Smooth muscle cell (in vitro differentiated cells): ENCODE data around the gene TCF19. TPM values are rescaled to one million over a fixed set of nuclear protein-coding genes. Genes with fewer than 3 reads are reported as not detected.

Experiments used
- DNase-seq: peaks from one replicate; lab custom pipeline; 2025; ENCODE audit not compliant: unreplicated experiment; lab: John Stamatoyannopoulos, UW
- H2AFZ ChIP-seq: fragments of 200-600 bp; sonication (generic); 2 replicates; pipeline ENCODE4 v1.6.0; 2016; ENCODE audit warnings: antibody characterized with exemption, low read depth, mild to moderate bottlenecking
- H3F3A ChIP-seq: fragments of 200-600 bp; sonication (generic); 2 replicates; pipeline ENCODE4 v1.6.0; 2017; ENCODE audit warnings: antibody characterized with exemption, low read depth
- H3K27ac ChIP-seq: fragments of 200-600 bp; sonication (generic); 2 replicates; pipeline ENCODE4 v1.5.1; 2016; ENCODE audit warnings: low read depth, mild to moderate bottlenecking
- H3K27me3 ChIP-seq: fragments of 200-600 bp; sonication (generic); 2 replicates; pipeline ENCODE4 v1.6.1; 2016; ENCODE audit warnings: low read depth, mild to moderate bottlenecking
- H3K36me3 ChIP-seq: fragments of 200-600 bp; sonication (generic); 2 replicates; pipeline ENCODE4 v1.5.1; 2016; ENCODE audit warnings: low read depth
- H3K4me1 ChIP-seq: fragments of 200-600 bp; sonication (generic); 2 replicates; pipeline ENCODE4 v1.5.1; 2016; ENCODE audit warnings: low read depth
- H3K4me2 ChIP-seq: fragments of 200-600 bp; sonication (generic); 2 replicates; pipeline ENCODE4 v1.6.0; 2016; ENCODE audit warnings: mild to moderate bottlenecking
- H3K4me3 ChIP-seq: fragments of 200-600 bp; sonication (generic); 2 replicates; pipeline ENCODE4 v1.5.1; 2016; ENCODE audit warnings: mild to moderate bottlenecking
- H3K79me2 ChIP-seq: fragments of 200-600 bp; sonication (generic); 2 replicates; pipeline ENCODE4 v1.6.0; 2016; ENCODE audit warnings: low read depth, mild to moderate bottlenecking
- H3K9ac ChIP-seq: fragments of 200-600 bp; sonication (generic); 2 replicates; pipeline ENCODE4 v1.6.0; 2016; ENCODE audit warnings: low read depth
- H3K9me3 ChIP-seq: fragments of 200-600 bp; sonication (generic); replicated peaks from 2 replicates; pipeline ENCODE4 v1.5.1; 2016; ENCODE audit warnings: low read depth
- H4K20me1 ChIP-seq: fragments of 200-600 bp; sonication (generic); 2 replicates; pipeline ENCODE4 v1.6.0; 2016; ENCODE audit warnings: low read depth
- WGBS: methylation state at CpG from one replicate; pipeline ENCODE4 v1.1.7; 2016; ENCODE audit warnings: low lambda C conversion rate; 5-methylcytosine and 5-hydroxymethylcytosine counted together
- polyA plus RNA-seq: library from polyadenylated mRNA; unstranded; fragments of >200 nt; fragmentation: Nextera tagmentation; extraction: Ambion mirVana; gene quantifications from 2 replicates; pipeline ENCODE4 v1.2.1, GENCODE V29; 2016
- total RNA-seq: library from RNA; depleted of rRNA; stranded (reverse); fragments of >200 nt; gene quantifications from 2 replicates; pipeline ENCODE4 v1.2.3, GENCODE V29; 2014
- TF ChIP-seq, protein P1 (sequence below): fragments of 200-600 bp; sonication (generic); IDR thresholded peaks from 2 replicates; pipeline ENCODE4 v1.5.1; 2017; ENCODE audit warnings: borderline replicate concordance, mild to moderate bottlenecking, antibody characterized with exemption; ENCODE audit not compliant: insufficient read depth, poor library complexity, severe bottlenecking

The TCF19 gene
- total and polyA plus RNA-seq, 2 experiments from 2014 or later = 7.8 to 10.5 TPM

GRCh38 chr6:31112478-31112877 is 45.9 kb upstream of the TCF19 start, which contains the start of gene C6orf15:
Gene C6orf15, minus strand, starts transcription at chr6:31112575. Its CDS starts 20 bp downstream, at chr6:31112555.
- peak within 1 kb of the TSS; percentile 57 for H3K4me2 ChIP-seq

GRCh38 chr6:31113861-31114540 is 44.4 kb upstream of the TCF19 start:
- DNase-seq = no peak

More at GRCh38 chr6:31112478-31112877, 45.9 kb upstream of the TCF19 start, which contains the start of gene C6orf15:
- no peak within 1 kb of the TSS for H3K4me3 ChIP-seq
- no peak within 1 kb of the TSS for H3K9ac ChIP-seq
- peaks cover 8% of the 10 kb centered on the region for H3F3A ChIP-seq
- TF ChIP-seq, protein P1, sequence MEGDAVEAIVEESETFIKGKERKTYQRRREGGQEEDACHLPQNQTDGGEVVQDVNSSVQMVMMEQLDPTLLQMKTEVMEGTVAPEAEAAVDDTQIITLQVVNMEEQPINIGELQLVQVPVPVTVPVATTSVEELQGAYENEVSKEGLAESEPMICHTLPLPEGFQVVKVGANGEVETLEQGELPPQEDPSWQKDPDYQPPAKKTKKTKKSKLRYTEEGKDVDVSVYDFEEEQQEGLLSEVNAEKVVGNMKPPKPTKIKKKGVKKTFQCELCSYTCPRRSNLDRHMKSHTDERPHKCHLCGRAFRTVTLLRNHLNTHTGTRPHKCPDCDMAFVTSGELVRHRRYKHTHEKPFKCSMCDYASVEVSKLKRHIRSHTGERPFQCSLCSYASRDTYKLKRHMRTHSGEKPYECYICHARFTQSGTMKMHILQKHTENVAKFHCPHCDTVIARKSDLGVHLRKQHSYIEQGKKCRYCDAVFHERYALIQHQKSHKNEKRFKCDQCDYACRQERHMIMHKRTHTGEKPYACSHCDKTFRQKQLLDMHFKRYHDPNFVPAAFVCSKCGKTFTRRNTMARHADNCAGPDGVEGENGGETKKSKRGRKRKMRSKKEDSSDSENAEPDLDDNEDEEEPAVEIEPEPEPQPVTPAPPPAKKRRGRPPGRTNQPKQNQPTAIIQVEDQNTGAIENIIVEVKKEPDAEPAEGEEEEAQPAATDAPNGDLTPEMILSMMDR = no peak
- no peak within 1 kb of the TSS for H2AFZ ChIP-seq
- peak within 1 kb of the TSS; percentile 86 for H3K27ac ChIP-seq
- no peaks in the 10 kb centered on the region for H3K27me3 ChIP-seq
- H3K4me1 ChIP-seq = peaks cover 24% of the 10 kb centered on the region
- 86% methylated on average over 5 of the region's 5 CpGs for WGBS
- no peaks in the 10 kb centered on the region for H4K20me1 ChIP-seq
- no peaks in the 10 kb centered on the region for H3K36me3 ChIP-seq
- no peaks in the 10 kb centered on the region for H3K79me2 ChIP-seq
- no peaks in the 10 kb centered on the region for H3K9me3 ChIP-seq
- no peak for DNase-seq

DNA sequence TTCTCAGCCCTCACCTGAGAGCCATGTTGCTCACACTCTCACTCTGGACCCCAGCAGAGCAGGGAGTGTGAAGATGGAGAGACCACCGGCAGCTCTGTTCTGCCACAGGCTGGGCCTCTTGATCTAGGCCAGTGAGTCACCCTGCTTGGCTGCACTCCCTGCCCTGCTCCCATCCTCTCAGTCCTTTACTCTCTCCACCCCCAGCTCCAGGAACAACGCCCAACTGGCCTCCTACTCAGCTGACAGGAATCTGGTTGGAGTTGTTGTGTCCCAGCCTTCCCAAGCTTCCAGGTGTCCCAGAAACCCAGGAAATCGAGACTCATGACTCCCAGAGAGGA is 43.9 kb upstream of the TCF19 start, which contains the start of gene PSORS1C1:
Gene PSORS1C1 (plus strand): TSS at position 260 of the 338 bp plus-strand sequence. CDS start 14,833 bp downstream, outside the sequence.
- H3K9ac ChIP-seq = peak within 1 kb of the TSS; percentile 60
- TF ChIP-seq, protein P1 = no peak
- peak; percentile 38 for DNase-seq

More at GRCh38 chr6:31113861-31114540, 44.4 kb upstream of the TCF19 start:
- Histone ChIP-seq H3F3A (peaks cover 8% of the 10 kb centered on the region), H3K9me3 (no peaks in the 10 kb centered on the region), H3K4me1 (peaks cover 24% of the 10 kb centered on the region), H3K79me2 (no peaks in the 10 kb centered on the region), H3K27ac (peak overlapping the region; percentile 86), H3K27me3 (no peaks in the 10 kb centered on the region), H3K4me3 (no peak overlapping the region), H4K20me1 (no peaks in the 10 kb centered on the region), H3K36me3 (no peaks in the 10 kb centered on the region), H3K4me2 (peak overlapping the region; percentile 77), H2AFZ (no peak overlapping the region), H3K9ac (no peak overlapping the region)
- WGBS = 32% methylated on average over 7 of the region's 7 CpGs
- TF ChIP-seq, protein P1 = no peak

More for the DNA sequence above, 43.9 kb upstream of the TCF19 start, which contains the start of gene PSORS1C1:
- no peaks in the 10 kb centered on the region for H3K36me3 ChIP-seq
- peaks cover 24% of the 10 kb centered on the region for H3K4me1 ChIP-seq
- no peaks in the 10 kb centered on the region for H4K20me1 ChIP-seq
- peak within 1 kb of the TSS; percentile 41 for H3K4me3 ChIP-seq
- H2AFZ ChIP-seq = peak within 1 kb of the TSS; percentile 63
- no peaks in the 10 kb centered on the region for H3K79me2 ChIP-seq
- peak within 1 kb of the TSS; percentile 77 for H3K4me2 ChIP-seq
- H3K9me3 ChIP-seq = no peaks in the 10 kb centered on the region
- H3F3A ChIP-seq = peaks cover 8% of the 10 kb centered on the region
- 12% methylated on average over 3 of the region's 3 CpGs for WGBS
- H3K27ac ChIP-seq = peak within 1 kb of the TSS; percentile 86
- H3K27me3 ChIP-seq = no peaks in the 10 kb centered on the region
